Ascending aorta (tissue), 2 donors: Measurements from ENCODE around the gene DUSP2. TPM values are rescaled to one million over a fixed set of nuclear protein-coding genes. Genes with fewer than 3 reads are reported as not detected.

ENCODE experiments used
- DNase-seq, 2 donors: peaks; one replicate each; pipeline ENCODE4 v3.0.0-alpha.2; 2019; ENCODE audit warnings: low spot score in 2 of 2
- H3K27ac ChIP-seq, 2 donors: fragments of 200-600 bp; sonication (generic); one replicate each; pipeline ENCODE4 v1.5.1; 2016 to 2017; ENCODE audit warnings: mild to moderate bottlenecking in 1 of 2
- H3K27me3 ChIP-seq: fragments of 200-600 bp; sonication (generic); one replicate; pipeline ENCODE4 v1.5.1; 2017
- H3K36me3 ChIP-seq, 2 donors: fragments of 200-600 bp; sonication (generic); one replicate each; pipeline ENCODE4 v1.5.1; 2016
- H3K4me1 ChIP-seq, 2 donors: fragments of 200-600 bp; sonication (generic); one replicate each; pipeline ENCODE4 v1.5.1; 2016 to 2017; ENCODE audit warnings: mild to moderate bottlenecking in 1 of 2
- H3K4me3 ChIP-seq, 2 donors: fragments of 200-600 bp; sonication (generic); one replicate each; pipeline ENCODE4 v1.5.1; 2016 to 2017; ENCODE audit warnings: mild to moderate bottlenecking in 1 of 2
- H3K9me3 ChIP-seq, 2 donors: fragments of 200-600 bp; sonication (generic); one replicate each; pipeline ENCODE4 v1.5.1; 2016
- intact Hi-C: fragments of 100-400 bp; cut with DNase I; formaldehyde crosslinking; loops from one replicate; pipeline ENCODE4 v1.15.1; 2023
- total RNA-seq: library from RNA; depleted of rRNA; stranded (reverse); fragments of >200 nt; gene quantifications from one replicate; pipeline ENCODE4 v1.1.0, GENCODE V29; 2016
- TF ChIP-seq, protein P1 (sequence below), 3 experiments: fragments of 200-600 bp in 2 of 3; fragments of 450-650 bp in 1 of 3; sonication (generic) in 2 of 3; IDR thresholded peaks; one replicate each; pipeline ENCODE4 v1.5.1; 2016 to 2019; ENCODE audit warnings: antibody characterized with exemption in 3 of 3, mild to moderate bottlenecking in 1 of 3, moderate library complexity in 1 of 3

DUSP2 gene
- total RNA-seq, 1 donor from 2014 or later, result 7.2 TPM

DNA sequence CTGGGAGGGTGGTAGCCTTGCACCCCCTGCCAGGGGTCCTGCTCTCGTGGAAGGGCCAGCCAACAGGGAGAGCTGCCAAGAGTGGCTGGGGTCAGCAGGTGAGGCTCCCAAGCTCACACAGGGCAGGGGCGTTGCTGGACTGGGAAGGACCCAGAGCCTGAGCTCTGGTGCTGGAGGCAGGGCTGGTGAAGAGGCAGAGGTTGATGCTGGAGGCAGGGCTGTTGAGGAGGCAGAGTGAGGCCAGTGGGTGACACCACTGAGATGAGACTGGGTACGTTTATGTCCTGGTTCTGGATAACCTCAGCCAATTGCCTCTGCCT is 35.9 kb downstream of the DUSP2 start:
- TF ChIP-seq, protein P1, sequence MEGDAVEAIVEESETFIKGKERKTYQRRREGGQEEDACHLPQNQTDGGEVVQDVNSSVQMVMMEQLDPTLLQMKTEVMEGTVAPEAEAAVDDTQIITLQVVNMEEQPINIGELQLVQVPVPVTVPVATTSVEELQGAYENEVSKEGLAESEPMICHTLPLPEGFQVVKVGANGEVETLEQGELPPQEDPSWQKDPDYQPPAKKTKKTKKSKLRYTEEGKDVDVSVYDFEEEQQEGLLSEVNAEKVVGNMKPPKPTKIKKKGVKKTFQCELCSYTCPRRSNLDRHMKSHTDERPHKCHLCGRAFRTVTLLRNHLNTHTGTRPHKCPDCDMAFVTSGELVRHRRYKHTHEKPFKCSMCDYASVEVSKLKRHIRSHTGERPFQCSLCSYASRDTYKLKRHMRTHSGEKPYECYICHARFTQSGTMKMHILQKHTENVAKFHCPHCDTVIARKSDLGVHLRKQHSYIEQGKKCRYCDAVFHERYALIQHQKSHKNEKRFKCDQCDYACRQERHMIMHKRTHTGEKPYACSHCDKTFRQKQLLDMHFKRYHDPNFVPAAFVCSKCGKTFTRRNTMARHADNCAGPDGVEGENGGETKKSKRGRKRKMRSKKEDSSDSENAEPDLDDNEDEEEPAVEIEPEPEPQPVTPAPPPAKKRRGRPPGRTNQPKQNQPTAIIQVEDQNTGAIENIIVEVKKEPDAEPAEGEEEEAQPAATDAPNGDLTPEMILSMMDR (IDR thresholded peaks at IDR 0.05), result no peak
- Histone ChIP-seq H3K4me3 (no peak overlapping the region), H3K9me3 (peaks cover 5 to 9% of the 10 kb centered on the region in 2 donors), H3K27ac (peak overlapping the region in 1 of 2 donors; percentile 65), H3K27me3 (no peaks in the 10 kb centered on the region), H3K36me3 (no peaks in the 10 kb centered on the region), H3K4me1 (peaks cover 0 to 7% of the 10 kb centered on the region in 2 donors)
- intact Hi-C loops, result no loop called here
- no peak for DNase-seq

GRCh38 chr2:96108541-96109360 is 36.5 kb downstream of the DUSP2 start:
- H3K36me3 ChIP-seq, result no peaks in the 10 kb centered on the region
- intact Hi-C loops, result no loop called here
- H3K27me3 ChIP-seq, result no peaks in the 10 kb centered on the region
- H3K4me1 ChIP-seq, result peaks cover 0 to 7% of the 10 kb centered on the region in 2 donors
- TF ChIP-seq, protein P1 (IDR thresholded peaks at IDR 0.05), result no peak
- no peak overlapping the region for H3K4me3 ChIP-seq
- DNase-seq, result no peak
- peaks cover 5 to 9% of the 10 kb centered on the region in 2 donors for H3K9me3 ChIP-seq
- peak overlapping the region in 1 of 2 donors; percentile 65 for H3K27ac ChIP-seq

- Histone ChIP-seq H3K36me3 (no peaks in the 10 kb centered on the region), H3K4me3 (no peak overlapping the region), H3K9me3 (peaks cover 5 to 9% of the 10 kb centered on the region in 2 donors), H3K4me1 (peaks cover 0 to 7% of the 10 kb centered on the region in 2 donors), H3K27ac (peak overlapping the region in 1 of 2 donors; percentile 65), H3K27me3 (no peaks in the 10 kb centered on the region)
- no peak for DNase-seq
- TF ChIP-seq, protein P1 (IDR thresholded peaks at IDR 0.05), result no peak
- intact Hi-C loops, result no loop called here
These were observed 37.1 kb downstream of the DUSP2 start for GRCh38 chr2:96108151-96108540.

DNA sequence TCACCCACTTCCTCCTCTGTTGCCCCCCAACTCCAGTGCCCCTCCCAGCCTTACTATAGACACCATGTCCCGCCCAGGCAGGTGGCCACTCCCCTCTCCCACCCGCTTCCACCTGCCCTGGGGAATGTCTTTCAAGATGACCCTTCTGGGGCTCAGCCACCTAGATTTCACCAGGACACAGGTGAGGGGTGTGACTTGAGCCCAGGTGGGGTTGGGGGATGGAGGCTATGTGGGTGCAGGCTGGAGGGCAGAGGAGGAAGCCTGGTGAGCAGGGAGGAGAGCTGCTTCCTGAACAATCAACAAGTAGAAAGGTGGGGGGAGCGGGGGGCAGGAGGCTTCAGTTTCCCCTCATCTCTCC is 37.6 kb downstream of the DUSP2 start:
- H3K36me3 ChIP-seq, result no peaks in the 10 kb centered on the region
- H3K27ac ChIP-seq, result no peak overlapping the region
- H3K4me3 ChIP-seq, result no peak overlapping the region
- H3K9me3 ChIP-seq, result peaks cover 5 to 9% of the 10 kb centered on the region in 2 donors
- DNase-seq, result no peak
- H3K27me3 ChIP-seq, result no peaks in the 10 kb centered on the region
- TF ChIP-seq, protein P1 (IDR thresholded peaks at IDR 0.05), result no peak
- peaks cover 0 to 7% of the 10 kb centered on the region in 2 donors for H3K4me1 ChIP-seq
- intact Hi-C loops, result no loop called here

- peaks cover 5 to 9% of the 10 kb centered on the region in 2 donors for H3K9me3 ChIP-seq
- H3K36me3 ChIP-seq, result no peaks in the 10 kb centered on the region
- H3K4me1 ChIP-seq, result peaks cover 0 to 7% of the 10 kb centered on the region in 2 donors
- no peak overlapping the region for H3K27ac ChIP-seq
- no peak overlapping the region for H3K4me3 ChIP-seq
- no peaks in the 10 kb centered on the region for H3K27me3 ChIP-seq
- TF ChIP-seq, protein P1 (IDR thresholded peaks at IDR 0.05), result no peak
- no peak for DNase-seq
- intact Hi-C loops, result no loop called here
These were observed 38.1 kb downstream of the DUSP2 start for GRCh38 chr2:96106991-96107707.
